GM12873 (cell line): Measurements from ENCODE around the gene SPEG.

ENCODE experiments used
- TF ChIP-seq, protein P1 (sequence below): IDR thresholded peaks from 2 replicates; pipeline ENCODE4 v1.5.1; 2012; ENCODE audit warnings: low read depth, mild to moderate bottlenecking, moderate library complexity, low read length, control low read depth; ENCODE audit not compliant: insufficient read depth; ENCODE audit errors: missing control alignments

The SPEG gene

DNA sequence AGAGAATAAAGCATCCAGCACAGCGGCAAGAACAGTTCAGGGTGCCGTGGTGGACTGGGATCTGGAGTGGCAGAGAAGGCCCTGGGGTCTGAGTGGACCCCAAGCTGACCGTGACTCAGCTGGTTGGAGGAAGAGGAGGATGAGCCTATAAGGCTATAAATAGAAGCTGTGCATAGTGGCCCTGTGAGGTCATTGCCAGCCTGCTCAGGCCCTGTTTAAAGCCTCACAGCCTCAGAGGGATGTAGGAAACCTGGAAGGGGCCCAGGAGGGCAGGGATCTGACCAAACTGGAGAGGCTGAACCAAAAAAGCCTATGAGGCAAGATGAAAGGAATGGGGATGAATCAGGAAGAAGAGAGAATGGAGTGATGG is 27.8 kb upstream of the SPEG start:
- TF ChIP-seq, protein P1, sequence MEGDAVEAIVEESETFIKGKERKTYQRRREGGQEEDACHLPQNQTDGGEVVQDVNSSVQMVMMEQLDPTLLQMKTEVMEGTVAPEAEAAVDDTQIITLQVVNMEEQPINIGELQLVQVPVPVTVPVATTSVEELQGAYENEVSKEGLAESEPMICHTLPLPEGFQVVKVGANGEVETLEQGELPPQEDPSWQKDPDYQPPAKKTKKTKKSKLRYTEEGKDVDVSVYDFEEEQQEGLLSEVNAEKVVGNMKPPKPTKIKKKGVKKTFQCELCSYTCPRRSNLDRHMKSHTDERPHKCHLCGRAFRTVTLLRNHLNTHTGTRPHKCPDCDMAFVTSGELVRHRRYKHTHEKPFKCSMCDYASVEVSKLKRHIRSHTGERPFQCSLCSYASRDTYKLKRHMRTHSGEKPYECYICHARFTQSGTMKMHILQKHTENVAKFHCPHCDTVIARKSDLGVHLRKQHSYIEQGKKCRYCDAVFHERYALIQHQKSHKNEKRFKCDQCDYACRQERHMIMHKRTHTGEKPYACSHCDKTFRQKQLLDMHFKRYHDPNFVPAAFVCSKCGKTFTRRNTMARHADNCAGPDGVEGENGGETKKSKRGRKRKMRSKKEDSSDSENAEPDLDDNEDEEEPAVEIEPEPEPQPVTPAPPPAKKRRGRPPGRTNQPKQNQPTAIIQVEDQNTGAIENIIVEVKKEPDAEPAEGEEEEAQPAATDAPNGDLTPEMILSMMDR, result no peak

DNA sequence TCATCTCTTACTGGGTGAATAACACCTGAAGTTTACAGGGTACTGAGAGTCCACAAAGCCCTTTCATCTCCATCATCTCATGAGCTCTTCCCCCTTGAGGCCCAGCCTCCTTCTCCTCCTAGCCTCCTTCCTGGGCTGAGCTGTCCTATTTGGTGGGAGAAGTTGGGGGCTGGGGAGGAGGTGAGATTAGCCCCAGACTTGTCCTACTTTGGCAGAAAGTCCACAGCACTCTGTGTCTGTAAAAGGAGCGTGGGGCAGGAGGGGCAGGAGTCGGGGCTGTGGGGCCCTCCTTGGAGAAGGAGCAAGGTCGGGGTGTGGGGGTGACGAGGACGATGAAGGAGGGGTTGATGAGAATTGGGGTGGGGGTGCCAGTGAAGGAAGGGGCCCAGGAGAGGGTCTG is 26.4 kb upstream of the SPEG start:
- TF ChIP-seq, protein P1, result no peak

DNA sequence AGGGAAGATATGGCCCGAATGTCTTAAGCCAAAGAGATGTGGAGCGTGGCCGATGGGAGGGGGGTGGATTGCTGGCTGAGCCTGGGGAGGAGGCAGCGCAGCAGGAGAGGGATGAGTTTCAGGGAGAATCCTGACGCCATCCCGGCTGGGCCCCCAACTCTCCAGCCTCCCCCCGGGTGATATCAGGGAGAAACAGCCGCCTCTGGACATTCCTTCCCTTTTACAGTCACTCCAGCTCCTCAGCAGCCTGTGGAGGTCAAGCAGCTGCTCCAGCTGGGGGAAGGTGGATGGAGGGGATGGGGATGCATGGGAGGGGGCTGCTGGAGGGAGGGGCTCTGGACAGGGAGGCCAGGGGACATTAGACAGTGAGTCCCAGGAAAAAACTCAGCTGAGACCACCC is 26.0 kb upstream of the SPEG start:
- TF ChIP-seq, protein P1, result no peak

DNA sequence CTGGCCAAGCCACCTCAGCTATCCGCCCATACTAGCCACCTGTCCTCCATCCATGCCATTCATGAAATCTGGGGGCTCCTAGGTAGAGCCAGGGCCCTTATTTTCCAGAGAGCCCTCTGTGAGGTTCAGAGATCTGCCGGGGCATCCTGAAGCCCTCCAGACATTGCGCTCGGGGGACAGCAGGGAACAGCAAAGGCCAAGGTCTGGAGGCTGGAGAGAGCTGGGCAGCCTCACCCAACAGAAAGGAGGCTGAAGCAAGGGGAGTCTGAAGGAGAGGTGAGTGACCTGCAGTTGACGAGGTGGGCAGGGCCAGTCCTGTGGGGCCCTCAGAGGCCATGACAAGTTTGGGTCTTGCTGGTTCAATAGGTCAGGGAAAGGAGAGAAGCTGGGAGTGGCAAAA is 25.0 kb upstream of the SPEG start:
- TF ChIP-seq, protein P1, result no peak

DNA sequence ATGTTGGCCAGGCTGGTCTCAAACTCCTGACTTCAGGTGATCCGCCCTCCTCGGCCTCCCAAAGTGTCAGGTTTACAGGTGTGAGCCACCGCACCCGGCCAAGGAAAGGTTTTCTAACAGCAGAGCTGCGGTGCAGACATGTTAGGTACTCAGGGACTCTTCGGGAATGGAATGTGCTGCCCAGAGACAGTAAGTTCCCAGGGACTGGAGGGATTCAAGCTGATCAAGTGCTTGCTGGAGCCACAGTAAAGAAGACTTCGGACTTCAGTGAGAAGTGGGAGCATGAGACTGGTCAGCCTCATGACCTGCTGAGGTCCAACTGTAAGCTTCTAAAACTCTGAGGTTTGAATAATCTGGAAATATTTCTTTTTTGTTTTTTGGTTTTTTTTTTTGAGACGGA is 24.3 kb upstream of the SPEG start:
- TF ChIP-seq, protein P1, result no peak

DNA sequence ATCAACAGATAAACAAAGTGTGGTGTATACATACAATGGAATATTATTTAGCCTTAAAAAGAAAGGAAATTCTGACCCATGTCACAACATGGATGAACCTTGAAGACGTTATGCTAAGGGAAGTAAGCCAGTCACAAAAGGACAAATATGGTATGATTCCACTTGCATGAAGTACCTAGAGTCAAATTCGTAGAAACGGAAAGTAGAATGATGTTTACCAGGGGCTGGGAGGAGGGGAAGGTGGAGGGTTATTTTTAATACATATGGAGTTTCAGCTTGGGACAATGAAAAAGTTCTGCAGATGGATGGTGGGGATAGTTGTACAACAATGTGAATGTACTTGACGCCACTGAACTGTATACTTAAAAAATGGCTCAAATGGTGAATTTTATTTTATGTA is 19.8 kb upstream of the SPEG start:
- TF ChIP-seq, protein P1, result no peak

DNA sequence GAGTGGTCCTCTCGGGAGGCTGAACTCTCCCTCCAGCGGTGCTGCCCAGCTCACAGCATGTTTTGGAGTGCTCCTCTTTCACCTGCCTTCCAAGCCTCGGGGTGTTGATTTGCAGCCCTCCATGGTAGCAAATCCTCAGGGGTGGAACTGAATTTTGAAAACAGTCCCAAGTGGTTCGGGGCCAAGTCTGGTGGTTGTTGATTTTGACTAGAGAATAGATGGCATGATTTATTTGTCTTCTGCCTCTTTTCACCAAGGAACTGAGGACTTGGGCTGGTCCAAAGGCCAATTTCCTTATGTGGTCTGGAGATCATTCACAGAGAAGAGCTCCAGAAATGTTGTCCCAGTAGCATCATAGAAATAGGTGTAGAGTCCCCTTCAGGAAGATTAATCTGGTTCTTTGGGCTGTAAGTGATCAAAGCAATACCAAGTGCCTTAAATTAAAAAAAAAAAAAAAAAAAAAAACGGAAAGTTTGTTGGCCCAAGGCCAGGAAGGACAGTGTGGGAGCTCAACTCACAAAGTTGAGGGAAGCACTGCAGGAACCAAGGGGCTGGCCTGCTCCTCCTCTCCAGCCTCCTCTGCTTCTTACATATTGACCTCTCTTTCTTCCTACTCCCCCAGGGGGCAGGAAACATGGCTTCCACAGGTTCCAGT is 18.9 kb upstream of the SPEG start:
- TF ChIP-seq, protein P1, result no peak
